HG03103 (cell line): ENCODE data around the gene KDM1A.

Experiments
- ATAC-seq: cut with Tn5 transposase; IDR thresholded peaks from one replicate; pipeline ENCODE4 v1.9.1; 2021; ENCODE audit warnings: low read depth; ENCODE audit not compliant: unreplicated experiment

Gene KDM1A

DNA sequence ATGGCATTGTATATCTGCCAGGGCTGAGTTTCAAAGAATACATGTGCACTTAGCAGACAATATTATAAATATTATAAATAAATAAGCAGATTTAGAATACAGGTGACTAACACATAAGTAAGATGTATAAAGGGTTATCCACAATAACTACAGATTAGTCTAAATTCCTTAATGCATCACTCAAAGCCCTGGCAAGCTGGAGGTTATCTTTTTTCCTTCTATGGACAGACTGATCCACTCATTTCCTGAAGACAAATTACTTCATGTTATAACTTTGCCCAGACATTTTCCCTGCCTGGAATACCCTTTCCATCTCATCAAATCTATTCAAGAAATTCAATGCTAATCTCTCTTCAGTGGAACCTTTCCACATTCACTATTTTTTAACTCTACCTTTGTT, 110.6 kb downstream of the KDM1A start:
- ATAC-seq: no peak

DNA sequence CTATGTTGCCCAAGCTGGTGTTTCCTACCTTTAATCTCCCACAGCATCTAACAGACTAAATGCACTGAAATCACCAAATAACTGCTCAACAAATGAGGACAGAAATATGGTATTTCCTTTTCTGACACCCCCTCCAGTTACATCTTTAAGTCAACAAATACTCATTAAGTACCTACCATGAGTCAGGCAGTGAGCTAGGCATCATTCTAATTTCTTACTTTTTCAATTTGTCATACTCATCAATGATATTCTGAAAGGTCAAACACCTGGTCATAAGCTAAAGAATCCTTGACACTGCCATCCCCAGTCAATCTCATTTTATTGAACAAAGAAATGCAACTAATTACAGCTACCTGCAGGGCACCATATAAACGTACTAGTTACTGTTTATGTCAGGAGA, 112.8 kb downstream of the KDM1A start:
- no peak for ATAC-seq
